Gastroesophageal sphincter (tissue), 3 donors: ENCODE results near the gene PRKAR2B.

Experiments used
- CTCF ChIP-seq, 4 experiments: fragments of 200-600 bp in 2 of 4; fragments of 450-650 bp in 2 of 4; sonication (generic) in 1 of 4; IDR thresholded peaks; one replicate each; pipeline ENCODE4 v1.5.1; 2017 to 2019; ENCODE audit warnings: antibody characterized with exemption in 4 of 4, mild to moderate bottlenecking in 2 of 4, moderate library complexity in 2 of 4
- POLR2A ChIP-seq, 2 donors: fragments of 450-650 bp; IDR thresholded peaks; one replicate each; pipeline ENCODE4 v1.6.1; 2017; ENCODE audit warnings: antibody characterized with exemption in 2 of 2, mild to moderate bottlenecking in 2 of 2, moderate library complexity in 1 of 2

GRCh38 chr7:107108793-107109371, 64.4 kb downstream of the PRKAR2B start:
- TF ChIP-seq POLR2A (IDR thresholded peaks at IDR 0.05) (no peak), CTCF (IDR thresholded peaks at IDR 0.05) (no peak)
